ENCODE data around the gene WFDC8.

DNA sequence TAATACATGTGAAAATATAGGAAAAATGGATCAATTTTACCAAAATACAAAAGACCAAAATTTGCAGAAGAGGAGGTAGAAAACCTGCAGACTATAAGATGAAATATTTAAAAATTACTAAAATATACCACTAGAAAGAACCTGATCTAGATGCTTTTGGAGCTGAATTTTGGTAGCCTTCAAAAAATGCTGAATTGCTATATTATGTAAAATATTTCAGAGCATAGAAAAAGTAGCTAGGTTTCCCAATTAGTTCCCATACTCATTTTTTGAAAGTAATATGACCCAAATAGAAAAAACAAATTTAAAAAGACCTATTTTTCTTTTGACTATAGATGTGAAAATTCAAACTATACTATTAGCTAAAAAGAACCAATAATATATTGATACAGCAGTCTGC lies 28.3 kb downstream of the WFDC8 start:
- TF ChIP-seq GATA3 (IDR thresholded peaks at IDR 0.05; ENCODE audit: low read depth, low read length): no peak
- TF ChIP-seq GATA2 (IDR thresholded peaks at IDR 0.05; ENCODE audit: low read depth, low read length): no peak

Data from SH-SY5Y (cell line).